Natural killer cell (primary cell): ENCODE data around the gene PCK1. TPM values are rescaled to one million over a fixed set of nuclear protein-coding genes. Genes with fewer than 3 reads are reported as not detected.
A peak's percentile ranks its signal among the peaks of the same experiment; 100 is the strongest.

Source experiments
- ATAC-seq, 3 donors: fragments of 150-1000 bp in 2 of 3; fragments of 200-7000 bp in 1 of 3; cut with Tn5 transposase; 1 replicate in 1 of 3; 2 replicates in 2 of 3; pipeline ENCODE4 v1.10.0; 2021; ENCODE audit warnings: mild to moderate bottlenecking in 2 of 3, moderate library complexity in 2 of 3
- DNase-seq, 2 donors: peaks; one replicate each; pipeline versions ENCODE4 v3.0.0 to v3.0.0-alpha.2; 2013 to 2021; ENCODE audit warnings: mixed read lengths in 1 of 2
- H3K27ac ChIP-seq: one replicate; pipeline ENCODE4 v1.5.1; 2013; ENCODE audit warnings: mild to moderate bottlenecking, low read length
- H3K27me3 ChIP-seq: one replicate; pipeline ENCODE4 v1.6.1; 2013; ENCODE audit warnings: low read length; ENCODE audit not compliant: control insufficient read depth, insufficient read depth
- H3K36me3 ChIP-seq: one replicate; pipeline ENCODE4 v1.6.1; 2013; ENCODE audit warnings: low read length; ENCODE audit not compliant: control insufficient read depth, insufficient read depth
- H3K4me1 ChIP-seq: one replicate; pipeline ENCODE4 v1.6.1; 2013; ENCODE audit warnings: low read length; ENCODE audit not compliant: control insufficient read depth, insufficient read depth
- H3K4me3 ChIP-seq: one replicate; pipeline ENCODE4 v1.5.1; 2013; ENCODE audit warnings: low read length
- H3K9me3 ChIP-seq: one replicate; pipeline ENCODE4 v1.6.1; 2013; ENCODE audit warnings: low read length; ENCODE audit not compliant: control insufficient read depth, insufficient read depth
- H3K27ac Mint-ChIP-seq, 2 donors: one replicate each; pipeline ENCODE4 v1.8.0; 2022; ENCODE audit warnings: mild to moderate bottlenecking in 2 of 2, mixed read lengths in 2 of 2, moderate library complexity in 1 of 2
- H3K27me3 Mint-ChIP-seq, 2 donors: one replicate each; pipeline ENCODE4 v1.8.0; 2022; ENCODE audit warnings: low read depth in 2 of 2, mixed read lengths in 2 of 2
- H3K36me3 Mint-ChIP-seq: one replicate; pipeline ENCODE4 v1.8.0; 2022; ENCODE audit warnings: mixed read lengths
- H3K4me1 Mint-ChIP-seq, 2 donors: one replicate each; pipeline ENCODE4 v1.8.0; 2022; ENCODE audit warnings: mixed read lengths in 2 of 2
- H3K4me3 Mint-ChIP-seq: one replicate; pipeline ENCODE4 v1.8.0; 2022; ENCODE audit warnings: mild to moderate bottlenecking, moderate library complexity, mixed read lengths
- H3K9me3 Mint-ChIP-seq, 2 donors: one replicate each; pipeline ENCODE4 v1.8.0; 2022; ENCODE audit warnings: mixed read lengths in 2 of 2
- CTCF ChIP-seq: fragments of 200-600 bp; IDR thresholded peaks from one replicate; pipeline ENCODE4 v1.8.0; 2022; ENCODE audit warnings: antibody characterized with exemption
- WGBS: methylation state at CpG from one replicate; pipeline ENCODE4 v1.1.7; 2013; ENCODE audit warnings: missing lambda C conversion rate; ENCODE audit not compliant: insufficient coverage; 5-methylcytosine and 5-hydroxymethylcytosine counted together
- intact Hi-C: fragments of 100-400 bp; cut with micrococcal nuclease; formaldehyde crosslinking; loops from one replicate; pipeline ENCODE4 v1.14.2; 2022
- total RNA-seq, 4 donors: library from RNA; stranded (reverse); fragments of 120-200 nt in 1 of 4; gene quantifications; one replicate each; pipeline versions ENCODE4 v1.2.3 to v1.2.4, GENCODE V29; 2013 to 2022

Gene PCK1
- total RNA-seq, 3 donors from 2014 or later (not counting 1 experiment from before 2014, with no cell fraction given), result not detected

- no peak overlapping the region for H3K4me3 ChIP-seq
- no peak for TF ChIP-seq CTCF
- no peaks in the 10 kb centered on the region for H3K9me3 Mint-ChIP-seq
- H3K4me3 Mint-ChIP-seq, result no peak overlapping the region
- ATAC-seq, result no peak
- 92% methylated on average over 6 of the region's 6 CpGs for WGBS
- H3K4me1 ChIP-seq, result no peaks in the 10 kb centered on the region
- H3K36me3 Mint-ChIP-seq, result no peaks in the 10 kb centered on the region
- H3K27ac ChIP-seq, result no peak overlapping the region
- no peaks in the 10 kb centered on the region for H3K27me3 ChIP-seq
- no peaks in the 10 kb centered on the region for H3K4me1 Mint-ChIP-seq
- H3K9me3 ChIP-seq, result no peaks in the 10 kb centered on the region
- no peak overlapping the region for H3K27ac Mint-ChIP-seq
- peaks cover 12 to 30% of the 10 kb centered on the region in 2 donors for H3K27me3 Mint-ChIP-seq
- no peak for DNase-seq
- intact Hi-C loops, result no loop called here
- H3K36me3 ChIP-seq, result no peaks in the 10 kb centered on the region
Observed at GRCh38 chr20:57552471-57552870, 8.4 kb upstream of the PCK1 start.

GRCh38 chr20:57553376-57554018 is 7.4 kb upstream of the PCK1 start:
- Mint-ChIP-seq H3K9me3 (no peaks in the 10 kb centered on the region), H3K4me1 (no peaks in the 10 kb centered on the region), H3K4me3 (no peak overlapping the region), H3K27me3 (peaks cover 8 to 33% of the 10 kb centered on the region in 2 donors), H3K36me3 (no peaks in the 10 kb centered on the region), H3K27ac (no peak overlapping the region)
- no peaks in the 10 kb centered on the region for H3K36me3 ChIP-seq
- H3K27me3 ChIP-seq, result no peaks in the 10 kb centered on the region
- ATAC-seq, result no peak
- DNase-seq, result no peak
- H3K4me3 ChIP-seq, result no peak overlapping the region
- no peaks in the 10 kb centered on the region for H3K4me1 ChIP-seq
- H3K9me3 ChIP-seq, result no peaks in the 10 kb centered on the region
- TF ChIP-seq CTCF, result no peak
- intact Hi-C loops, result no loop called here
- no peak overlapping the region for H3K27ac ChIP-seq
- 87% methylated on average over 11 of the region's 11 CpGs for WGBS

GRCh38 chr20:57555457-57556184 is 5.3 kb upstream of the PCK1 start:
- Histone ChIP-seq H3K27me3 (no peaks in the 10 kb centered on the region), H3K9me3 (no peaks in the 10 kb centered on the region), H3K36me3 (no peaks in the 10 kb centered on the region), H3K27ac (no peak overlapping the region), H3K4me3 (no peak overlapping the region), H3K4me1 (no peaks in the 10 kb centered on the region)
- Mint-ChIP-seq H3K4me3 (no peak overlapping the region), H3K4me1 (no peaks in the 10 kb centered on the region), H3K9me3 (no peaks in the 10 kb centered on the region), H3K27ac (no peak overlapping the region), H3K27me3 (peaks cover 14 to 34% of the 10 kb centered on the region in 2 donors), H3K36me3 (no peaks in the 10 kb centered on the region)
- intact Hi-C loops, result no loop called here
- WGBS, result 62% methylated on average over 11 of the region's 11 CpGs
- DNase-seq, result no peak
- no peak for TF ChIP-seq CTCF
- ATAC-seq, result no peak

GRCh38 chr20:57556980-57557274 is 4.0 kb upstream of the PCK1 start:
- Histone ChIP-seq H3K4me1 (no peaks in the 10 kb centered on the region), H3K4me3 (no peak overlapping the region), H3K9me3 (no peaks in the 10 kb centered on the region), H3K27ac (no peak overlapping the region), H3K36me3 (no peaks in the 10 kb centered on the region), H3K27me3 (no peaks in the 10 kb centered on the region)
- H3K36me3 Mint-ChIP-seq, result no peaks in the 10 kb centered on the region
- H3K27ac Mint-ChIP-seq, result no peak overlapping the region
- H3K4me1 Mint-ChIP-seq, result no peaks in the 10 kb centered on the region
- DNase-seq (no peak), ATAC-seq (peak in 1 of 3 donors; percentile 19)
- no peak for TF ChIP-seq CTCF
- H3K9me3 Mint-ChIP-seq, result no peaks in the 10 kb centered on the region
- WGBS, result 77% methylated on average over 3 of the region's 3 CpGs
- H3K27me3 Mint-ChIP-seq, result peaks cover 14 to 37% of the 10 kb centered on the region in 2 donors
- H3K4me3 Mint-ChIP-seq, result no peak overlapping the region
- intact Hi-C loops, result no loop called here
